Liver (tissue), 9 donors: Measurements from ENCODE around the gene RBM38. TPM values are rescaled to one million over a fixed set of nuclear protein-coding genes. Genes with fewer than 3 reads are reported as not detected.
A peak's percentile ranks its signal among the peaks of the same experiment; 100 is the strongest.

Source experiments
- DNase-seq: peaks from one replicate; pipeline ENCODE4 v3.0.0-alpha.2; 2017; ENCODE audit warnings: low spot score
- H3K27ac ChIP-seq, 2 donors: one replicate each; pipeline ENCODE4 v1.7.0; 2013; ENCODE audit warnings: inconsistent platforms in 2 of 2, low read length in 2 of 2, control low read depth in 1 of 2, low read depth in 1 of 2, mild to moderate bottlenecking in 1 of 2
- H3K27me3 ChIP-seq, 4 donors: one replicate each; pipeline versions ENCODE4 v1.6.1 to v1.7.0; 2013; ENCODE audit warnings: low read length in 3 of 4, inconsistent platforms in 1 of 4, mild to moderate bottlenecking in 1 of 4, moderate library complexity in 1 of 4; ENCODE audit not compliant: control insufficient read depth in 4 of 4, insufficient read depth in 4 of 4
- H3K36me3 ChIP-seq, 4 donors: one replicate each; pipeline versions ENCODE4 v1.6.1 to v1.7.0; 2013; ENCODE audit warnings: low read length in 3 of 4, mild to moderate bottlenecking in 3 of 4, low read depth in 1 of 4, moderate library complexity in 1 of 4; ENCODE audit not compliant: control insufficient read depth in 4 of 4, insufficient read depth in 3 of 4
- H3K4me1 ChIP-seq, 4 donors: one replicate each; pipeline versions ENCODE4 v1.6.1 to v1.7.0; 2013; ENCODE audit warnings: low read length in 3 of 4, mild to moderate bottlenecking in 3 of 4, moderate library complexity in 1 of 4; ENCODE audit not compliant: control insufficient read depth in 4 of 4, insufficient read depth in 4 of 4
- H3K4me3 ChIP-seq, 3 donors: one replicate each; pipeline versions ENCODE4 v1.6.1 to v1.7.0; 2013; ENCODE audit warnings: low read length in 3 of 3, control low read depth in 1 of 3, low read depth in 1 of 3, mild to moderate bottlenecking in 1 of 3
- H3K9ac ChIP-seq, 2 donors: one replicate each; pipeline ENCODE4 v1.7.0; 2013; ENCODE audit warnings: low read length in 2 of 2, mild to moderate bottlenecking in 2 of 2, moderate library complexity in 2 of 2, control low read depth in 1 of 2, low read depth in 1 of 2
- H3K9me3 ChIP-seq, 4 donors: one replicate each; pipeline versions ENCODE4 v1.6.1 to v1.7.0; 2013; ENCODE audit warnings: low read length in 3 of 4; ENCODE audit not compliant: control insufficient read depth in 4 of 4
- EGR1 ChIP-seq, 2 donors: IDR thresholded peaks; 2 replicates each; pipeline ENCODE4 v1.6.1; 2016 to 2018; ENCODE audit warnings: antibody characterized with exemption in 2 of 2, low read depth in 2 of 2
- FOXA1 ChIP-seq: IDR thresholded peaks from 2 replicates; pipeline ENCODE4 v1.6.1; 2016; ENCODE audit warnings: antibody characterized with exemption
- FOXA2 ChIP-seq: IDR thresholded peaks from 2 replicates; pipeline ENCODE4 v1.6.1; 2016; ENCODE audit warnings: antibody characterized with exemption
- GABPA ChIP-seq, 2 donors: IDR thresholded peaks in 1 of 2; conservative IDR thresholded peaks in 1 of 2; 2 replicates each; pipeline ENCODE4 v1.6.1; 2016; ENCODE audit warnings: antibody characterized with exemption in 2 of 2, mild to moderate bottlenecking in 1 of 2, moderate library complexity in 1 of 2
- HNF4A ChIP-seq, 2 donors: conservative IDR thresholded peaks; 2 replicates each; pipeline ENCODE4 v1.6.1; 2016; ENCODE audit warnings: antibody characterized with exemption in 2 of 2, mild to moderate bottlenecking in 2 of 2
- HNF4G ChIP-seq: IDR thresholded peaks from 2 replicates; pipeline ENCODE4 v1.6.1; 2016; ENCODE audit warnings: antibody characterized with exemption
- JUND ChIP-seq, 2 donors: IDR thresholded peaks; 2 replicates each; pipeline ENCODE4 v1.6.1; 2016; ENCODE audit warnings: antibody characterized with exemption in 2 of 2
- NR2F2 ChIP-seq: IDR thresholded peaks from 2 replicates; pipeline ENCODE4 v1.6.1; 2016; ENCODE audit warnings: antibody characterized with exemption
- RAD21 ChIP-seq, 2 donors: IDR thresholded peaks; 2 replicates each; pipeline ENCODE4 v1.6.1; 2016; ENCODE audit warnings: antibody characterized with exemption in 2 of 2, mild to moderate bottlenecking in 2 of 2
- RXRA ChIP-seq, 2 donors: IDR thresholded peaks; 2 replicates each; pipeline ENCODE4 v1.6.1; 2017 to 2018; ENCODE audit warnings: antibody characterized with exemption in 2 of 2, mild to moderate bottlenecking in 1 of 2
- SP1 ChIP-seq: IDR thresholded peaks from 2 replicates; pipeline ENCODE4 v1.6.1; 2018; ENCODE audit warnings: antibody characterized with exemption, mild to moderate bottlenecking
- TAF1 ChIP-seq: conservative IDR thresholded peaks from 2 replicates; pipeline ENCODE4 v1.6.1; 2016; ENCODE audit warnings: antibody characterized with exemption, mild to moderate bottlenecking
- YY1 ChIP-seq: IDR thresholded peaks from 2 replicates; pipeline ENCODE4 v1.6.1; 2016; ENCODE audit warnings: antibody characterized with exemption, mild to moderate bottlenecking
- WGBS: extraction: QIAGEN DNeasy Blood & Tissue Kit; methylation state at CpG from one replicate; pipeline ENCODE4 v1.1.7; 2013; 5-methylcytosine and 5-hydroxymethylcytosine counted together
- polyA plus RNA-seq, 2 donors: library from polyadenylated mRNA; stranded (reverse) in 1 of 2; unstranded in 1 of 2; fragments of 200-250 nt in 1 of 2; fragments of >200 nt in 1 of 2; fragmentation: Nextera tagmentation in 1 of 2; extraction: Ambion mirVana in 1 of 2; gene quantifications; one replicate each; pipeline versions ENCODE4 v1.2.1 to v1.2.3, GENCODE V29; 2013 to 2015
- total RNA-seq, 2 donors: library from RNA; depleted of rRNA; stranded (reverse); fragments of >200 nt; gene quantifications; one replicate each; pipeline ENCODE4 v1.2.3, GENCODE V29; 2014
- TF ChIP-seq, protein P1 (sequence below): IDR thresholded peaks from 2 replicates; pipeline ENCODE4 v1.6.1; 2016; ENCODE audit warnings: antibody characterized with exemption, mild to moderate bottlenecking
- TF ChIP-seq, protein P2 (sequence below): IDR thresholded peaks from 2 replicates; pipeline ENCODE4 v1.6.1; 2016; ENCODE audit warnings: antibody characterized with exemption
- TF ChIP-seq, protein P3 (sequence below): fragments of 150-350 bp; IDR thresholded peaks from 2 replicates; pipeline ENCODE4 v1.5.1; 2017; ENCODE audit warnings: improper control_type of control experiment, low read depth, low read length; ENCODE audit not compliant: missing input control
- TF ChIP-seq, protein P4 (sequence below): IDR thresholded peaks from 2 replicates; pipeline ENCODE4 v1.6.1; 2016; ENCODE audit warnings: antibody characterized with exemption
- TF ChIP-seq, protein P5 (sequence below): IDR thresholded peaks from 2 replicates; pipeline ENCODE4 v1.6.1; 2016; ENCODE audit warnings: antibody characterized with exemption
- donor health status: healthy.
- donor health status: healthy.
- donor health status: healthy.
- donor health status: healthy.
- donor health status: healthy.

RBM38 gene
- total and polyA plus RNA-seq, 4 donors, result 1.4 to 258 (median 6.0) TPM

DNA sequence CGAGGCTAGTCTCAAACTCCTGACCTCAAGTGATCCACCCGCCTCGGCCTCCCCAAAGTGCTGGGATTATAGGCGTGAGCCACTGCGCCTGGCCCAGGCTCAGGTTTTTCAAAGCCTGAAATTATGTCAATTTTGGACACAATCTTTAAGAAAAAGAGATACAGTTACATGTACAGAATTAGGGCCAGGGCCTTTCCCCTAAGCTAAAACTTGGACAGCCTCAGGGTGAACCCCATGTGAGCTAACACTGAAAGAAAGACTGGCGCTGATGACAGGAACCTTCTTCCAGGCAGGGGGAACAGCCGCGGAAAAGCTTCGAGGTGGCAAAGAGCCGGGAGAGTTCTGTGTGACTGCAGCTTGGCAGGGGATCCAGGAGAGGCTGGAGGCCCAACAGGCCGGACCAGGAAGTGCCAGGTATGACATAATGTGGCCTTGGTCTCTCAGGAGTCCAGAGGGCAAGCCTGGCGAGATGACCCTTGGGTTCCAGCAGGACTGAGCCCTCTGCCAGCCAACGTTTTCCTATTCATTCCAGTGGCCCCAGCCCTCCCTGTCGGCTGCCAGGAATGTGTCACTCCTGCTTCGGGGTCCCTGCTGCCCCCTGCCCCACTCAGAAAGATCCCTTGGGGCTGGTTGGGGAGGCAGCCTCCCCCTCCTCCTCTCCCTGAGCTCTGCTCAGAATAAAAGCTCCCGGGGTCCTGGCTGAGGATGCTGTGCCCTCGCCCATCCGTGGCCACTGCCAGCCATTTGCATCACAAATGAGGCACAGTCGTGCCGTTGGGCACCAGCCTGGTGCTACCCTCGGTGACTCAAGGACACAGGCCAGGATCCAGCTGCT, 37.3 kb downstream of the RBM38 start:
- DNase-seq, result no peak
- Histone ChIP-seq H3K4me1 (peaks cover 4 to 33% (median 12%) of the 10 kb centered on the region in 4 donors), H3K27ac (peak overlapping the region; percentile 85 to 94), H3K27me3 (no peaks in the 10 kb centered on the region), H3K4me3 (no peak overlapping the region), H3K36me3 (no peaks in the 10 kb centered on the region), H3K9me3 (no peaks in the 10 kb centered on the region), H3K9ac (peak overlapping the region; percentile 35 to 73)
- TF ChIP-seq TAF1 (peak; percentile 53), RXRA (IDR thresholded peaks at IDR 0.05) (peak; percentile 86 to 97), RAD21 (IDR thresholded peaks at IDR 0.05) (peak; percentile 55 to 66), JUND (IDR thresholded peaks at IDR 0.05) (peak; percentile 89 to 95), HNF4G (peak; percentile 83), FOXA1 (peak; percentile 42), GABPA (IDR thresholded peaks at IDR 0.05 in 1 of 2, conservative IDR thresholded peaks at IDR 0.05 in 1 of 2) (peak in 1 of 2 donors; percentile 52), EGR1 (IDR thresholded peaks at IDR 0.05; ENCODE audit: low read depth in 2 of 2) (peak in 1 of 2 donors; percentile 62), HNF4A (conservative IDR thresholded peaks at IDR 0.05) (peak; percentile 98), YY1 (peak; percentile 78), NR2F2 (peak; percentile 79), FOXA2 (peak; percentile 8), SP1 (peak; percentile 98)
- TF ChIP-seq, protein P1, sequence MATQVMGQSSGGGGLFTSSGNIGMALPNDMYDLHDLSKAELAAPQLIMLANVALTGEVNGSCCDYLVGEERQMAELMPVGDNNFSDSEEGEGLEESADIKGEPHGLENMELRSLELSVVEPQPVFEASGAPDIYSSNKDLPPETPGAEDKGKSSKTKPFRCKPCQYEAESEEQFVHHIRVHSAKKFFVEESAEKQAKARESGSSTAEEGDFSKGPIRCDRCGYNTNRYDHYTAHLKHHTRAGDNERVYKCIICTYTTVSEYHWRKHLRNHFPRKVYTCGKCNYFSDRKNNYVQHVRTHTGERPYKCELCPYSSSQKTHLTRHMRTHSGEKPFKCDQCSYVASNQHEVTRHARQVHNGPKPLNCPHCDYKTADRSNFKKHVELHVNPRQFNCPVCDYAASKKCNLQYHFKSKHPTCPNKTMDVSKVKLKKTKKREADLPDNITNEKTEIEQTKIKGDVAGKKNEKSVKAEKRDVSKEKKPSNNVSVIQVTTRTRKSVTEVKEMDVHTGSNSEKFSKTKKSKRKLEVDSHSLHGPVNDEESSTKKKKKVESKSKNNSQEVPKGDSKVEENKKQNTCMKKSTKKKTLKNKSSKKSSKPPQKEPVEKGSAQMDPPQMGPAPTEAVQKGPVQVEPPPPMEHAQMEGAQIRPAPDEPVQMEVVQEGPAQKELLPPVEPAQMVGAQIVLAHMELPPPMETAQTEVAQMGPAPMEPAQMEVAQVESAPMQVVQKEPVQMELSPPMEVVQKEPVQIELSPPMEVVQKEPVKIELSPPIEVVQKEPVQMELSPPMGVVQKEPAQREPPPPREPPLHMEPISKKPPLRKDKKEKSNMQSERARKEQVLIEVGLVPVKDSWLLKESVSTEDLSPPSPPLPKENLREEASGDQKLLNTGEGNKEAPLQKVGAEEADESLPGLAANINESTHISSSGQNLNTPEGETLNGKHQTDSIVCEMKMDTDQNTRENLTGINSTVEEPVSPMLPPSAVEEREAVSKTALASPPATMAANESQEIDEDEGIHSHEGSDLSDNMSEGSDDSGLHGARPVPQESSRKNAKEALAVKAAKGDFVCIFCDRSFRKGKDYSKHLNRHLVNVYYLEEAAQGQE, result peak; percentile 82
- TF ChIP-seq, protein P2, sequence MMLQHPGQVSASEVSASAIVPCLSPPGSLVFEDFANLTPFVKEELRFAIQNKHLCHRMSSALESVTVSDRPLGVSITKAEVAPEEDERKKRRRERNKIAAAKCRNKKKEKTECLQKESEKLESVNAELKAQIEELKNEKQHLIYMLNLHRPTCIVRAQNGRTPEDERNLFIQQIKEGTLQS, result peak; percentile 43
- TF ChIP-seq, protein P3, sequence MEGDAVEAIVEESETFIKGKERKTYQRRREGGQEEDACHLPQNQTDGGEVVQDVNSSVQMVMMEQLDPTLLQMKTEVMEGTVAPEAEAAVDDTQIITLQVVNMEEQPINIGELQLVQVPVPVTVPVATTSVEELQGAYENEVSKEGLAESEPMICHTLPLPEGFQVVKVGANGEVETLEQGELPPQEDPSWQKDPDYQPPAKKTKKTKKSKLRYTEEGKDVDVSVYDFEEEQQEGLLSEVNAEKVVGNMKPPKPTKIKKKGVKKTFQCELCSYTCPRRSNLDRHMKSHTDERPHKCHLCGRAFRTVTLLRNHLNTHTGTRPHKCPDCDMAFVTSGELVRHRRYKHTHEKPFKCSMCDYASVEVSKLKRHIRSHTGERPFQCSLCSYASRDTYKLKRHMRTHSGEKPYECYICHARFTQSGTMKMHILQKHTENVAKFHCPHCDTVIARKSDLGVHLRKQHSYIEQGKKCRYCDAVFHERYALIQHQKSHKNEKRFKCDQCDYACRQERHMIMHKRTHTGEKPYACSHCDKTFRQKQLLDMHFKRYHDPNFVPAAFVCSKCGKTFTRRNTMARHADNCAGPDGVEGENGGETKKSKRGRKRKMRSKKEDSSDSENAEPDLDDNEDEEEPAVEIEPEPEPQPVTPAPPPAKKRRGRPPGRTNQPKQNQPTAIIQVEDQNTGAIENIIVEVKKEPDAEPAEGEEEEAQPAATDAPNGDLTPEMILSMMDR, result peak; percentile 14
- TF ChIP-seq, protein P4, sequence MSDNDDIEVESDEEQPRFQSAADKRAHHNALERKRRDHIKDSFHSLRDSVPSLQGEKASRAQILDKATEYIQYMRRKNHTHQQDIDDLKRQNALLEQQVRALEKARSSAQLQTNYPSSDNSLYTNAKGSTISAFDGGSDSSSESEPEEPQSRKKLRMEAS, result peak; percentile 93
- TF ChIP-seq, protein P5, sequence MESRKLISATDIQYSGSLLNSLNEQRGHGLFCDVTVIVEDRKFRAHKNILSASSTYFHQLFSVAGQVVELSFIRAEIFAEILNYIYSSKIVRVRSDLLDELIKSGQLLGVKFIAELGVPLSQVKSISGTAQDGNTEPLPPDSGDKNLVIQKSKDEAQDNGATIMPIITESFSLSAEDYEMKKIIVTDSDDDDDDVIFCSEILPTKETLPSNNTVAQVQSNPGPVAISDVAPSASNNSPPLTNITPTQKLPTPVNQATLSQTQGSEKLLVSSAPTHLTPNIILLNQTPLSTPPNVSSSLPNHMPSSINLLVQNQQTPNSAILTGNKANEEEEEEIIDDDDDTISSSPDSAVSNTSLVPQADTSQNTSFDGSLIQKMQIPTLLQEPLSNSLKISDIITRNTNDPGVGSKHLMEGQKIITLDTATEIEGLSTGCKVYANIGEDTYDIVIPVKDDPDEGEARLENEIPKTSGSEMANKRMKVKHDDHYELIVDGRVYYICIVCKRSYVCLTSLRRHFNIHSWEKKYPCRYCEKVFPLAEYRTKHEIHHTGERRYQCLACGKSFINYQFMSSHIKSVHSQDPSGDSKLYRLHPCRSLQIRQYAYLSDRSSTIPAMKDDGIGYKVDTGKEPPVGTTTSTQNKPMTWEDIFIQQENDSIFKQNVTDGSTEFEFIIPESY, result no peak
- WGBS, result 36% methylated on average over 21 of the region's 21 CpGs
